ENCODE data around the gene SARS2. TPM values are rescaled to one million over a fixed set of nuclear protein-coding genes. Genes with fewer than 3 reads are reported as not detected.

Gene SARS2
- total RNA-seq, 1 donor from 2014 or later = 13.6 TPM

- intact Hi-C loops (cut with micrococcal nuclease) = no loop called here
- H3K4me1 ChIP-seq = peaks cover 37% of the 10 kb centered on the region
These were observed 29.8 kb downstream of the SARS2 start for GRCh38 chr19:38900743-38901190.

GRCh38 chr19:38900202-38900629, 30.3 kb downstream of the SARS2 start:
- no peak for DNase-seq
- peaks cover 39% of the 10 kb centered on the region for H3K4me1 ChIP-seq
- intact Hi-C loops (cut with micrococcal nuclease) = no loop called here
- H3K36me3 ChIP-seq = peaks cover 6% of the 10 kb centered on the region
- peak overlapping the region; percentile 92 for H3K27ac ChIP-seq (replicated peaks)
- no peaks in the 10 kb centered on the region for H3K9me3 ChIP-seq (replicated peaks)
- TF ChIP-seq CTCF (IDR thresholded peaks at IDR 0.05; ENCODE audit: borderline replicate concordance) = no peak
- peak overlapping the region; percentile 94 for H3K4me3 ChIP-seq
- no peaks in the 10 kb centered on the region for H3K27me3 ChIP-seq (ENCODE audit: low read depth)

More at GRCh38 chr19:38900743-38901190, 29.8 kb downstream of the SARS2 start:
- Histone ChIP-seq H3K4me3 (peak overlapping the region; percentile 94), H3K27me3 (ENCODE audit: low read depth) (no peaks in the 10 kb centered on the region), H3K36me3 (peaks cover 12% of the 10 kb centered on the region), H3K9me3 (replicated peaks) (no peaks in the 10 kb centered on the region), H3K27ac (replicated peaks) (no peak overlapping the region)
- no peak for DNase-seq
- no peak for TF ChIP-seq CTCF (IDR thresholded peaks at IDR 0.05; ENCODE audit: borderline replicate concordance)

GRCh38 chr19:38899447-38900201, 30.9 kb downstream of the SARS2 start, which contains the start of the genes NFKBIB and SIRT2:
Gene NFKBIB, plus strand, starts transcription at chr19:38899969. Its CDS starts 64 bp downstream, at chr19:38900033.
Gene SIRT2, minus strand, starts transcription at chr19:38899618. Its CDS starts 97 bp downstream, at chr19:38899521.
- no peaks in the 10 kb centered on the region for H3K9me3 ChIP-seq (replicated peaks)
- H3K4me1 ChIP-seq = peaks cover 45% of the 10 kb centered on the region
- DNase-seq = peak; percentile 100
- TF ChIP-seq CTCF (IDR thresholded peaks at IDR 0.05; ENCODE audit: borderline replicate concordance) = no peak
- H3K27me3 ChIP-seq (ENCODE audit: low read depth) = no peaks in the 10 kb centered on the region
- peaks cover under 1% of the 10 kb centered on the region for H3K36me3 ChIP-seq
- intact Hi-C loops (cut with micrococcal nuclease) = no loop called here
- peak within 1 kb of the TSS; percentile 92 for H3K27ac ChIP-seq (replicated peaks)
- peak within 1 kb of the TSS; percentile 94 for H3K4me3 ChIP-seq

GRCh38 chr19:38898788-38899446, 31.6 kb downstream of the SARS2 start:
- Histone ChIP-seq H3K36me3 (no peaks in the 10 kb centered on the region), H3K4me3 (peak overlapping the region; percentile 94), H3K27me3 (ENCODE audit: low read depth) (no peaks in the 10 kb centered on the region), H3K4me1 (peaks cover 50% of the 10 kb centered on the region), H3K27ac (replicated peaks) (peak overlapping the region; percentile 92), H3K9me3 (replicated peaks) (no peaks in the 10 kb centered on the region)
- no peak for DNase-seq
- no peak for TF ChIP-seq CTCF (IDR thresholded peaks at IDR 0.05; ENCODE audit: borderline replicate concordance)
- intact Hi-C loops (cut with micrococcal nuclease) = no loop called here

- Histone ChIP-seq H3K27ac (replicated peaks) (no peak overlapping the region), H3K36me3 (peaks cover 17% of the 10 kb centered on the region), H3K27me3 (ENCODE audit: low read depth) (no peaks in the 10 kb centered on the region), H3K9me3 (replicated peaks) (no peaks in the 10 kb centered on the region), H3K4me3 (no peak overlapping the region), H3K4me1 (peaks cover 65% of the 10 kb centered on the region)
- intact Hi-C loops (cut with micrococcal nuclease) = no loop called here
- no peak for TF ChIP-seq CTCF (IDR thresholded peaks at IDR 0.05; ENCODE audit: borderline replicate concordance)
- DNase-seq = no peak
These were observed 35.6 kb downstream of the SARS2 start for GRCh38 chr19:38894968-38895367.
